ENCODE data around the gene GOLGA3.
"Not testable (repeated sequence)": the region's sequence is repeated elsewhere in the genome, so short reads cannot be mapped to it uniquely, and the experiment has no call there.

- TF ChIP-seq, protein P1, sequence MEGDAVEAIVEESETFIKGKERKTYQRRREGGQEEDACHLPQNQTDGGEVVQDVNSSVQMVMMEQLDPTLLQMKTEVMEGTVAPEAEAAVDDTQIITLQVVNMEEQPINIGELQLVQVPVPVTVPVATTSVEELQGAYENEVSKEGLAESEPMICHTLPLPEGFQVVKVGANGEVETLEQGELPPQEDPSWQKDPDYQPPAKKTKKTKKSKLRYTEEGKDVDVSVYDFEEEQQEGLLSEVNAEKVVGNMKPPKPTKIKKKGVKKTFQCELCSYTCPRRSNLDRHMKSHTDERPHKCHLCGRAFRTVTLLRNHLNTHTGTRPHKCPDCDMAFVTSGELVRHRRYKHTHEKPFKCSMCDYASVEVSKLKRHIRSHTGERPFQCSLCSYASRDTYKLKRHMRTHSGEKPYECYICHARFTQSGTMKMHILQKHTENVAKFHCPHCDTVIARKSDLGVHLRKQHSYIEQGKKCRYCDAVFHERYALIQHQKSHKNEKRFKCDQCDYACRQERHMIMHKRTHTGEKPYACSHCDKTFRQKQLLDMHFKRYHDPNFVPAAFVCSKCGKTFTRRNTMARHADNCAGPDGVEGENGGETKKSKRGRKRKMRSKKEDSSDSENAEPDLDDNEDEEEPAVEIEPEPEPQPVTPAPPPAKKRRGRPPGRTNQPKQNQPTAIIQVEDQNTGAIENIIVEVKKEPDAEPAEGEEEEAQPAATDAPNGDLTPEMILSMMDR (IDR thresholded peaks at IDR 0.05), result not testable (repeated sequence)
- TF ChIP-seq POLR2A, POLR2AphosphoS5 (IDR thresholded peaks at IDR 0.05): not testable (repeated sequence)
Observed at GRCh38 chr12:132753670-132754069, 75.0 kb downstream of the GOLGA3 start.
